Mammary epithelial cell (primary cell): ENCODE results near the gene CIROP.

Experiments
- EZH2 ChIP-seq: IDR thresholded peaks from 2 replicates; pipeline ENCODE4 v1.6.1; 2012; ENCODE audit warnings: low read length, inconsistent platforms, borderline replicate concordance
- TF ChIP-seq, protein P1 (sequence below), 2 donors: IDR thresholded peaks in 1 of 2; conservative IDR thresholded peaks in 1 of 2; 2 replicates each; pipeline ENCODE4 v1.5.1; 2011 to 2012; ENCODE audit warnings: inconsistent platforms in 2 of 2, low read length in 2 of 2, mild to moderate bottlenecking in 2 of 2, control low read depth in 1 of 2, low read depth in 1 of 2; ENCODE audit not compliant: insufficient read depth in 1 of 2; ENCODE audit errors: extremely low read depth in 1 of 2

DNA sequence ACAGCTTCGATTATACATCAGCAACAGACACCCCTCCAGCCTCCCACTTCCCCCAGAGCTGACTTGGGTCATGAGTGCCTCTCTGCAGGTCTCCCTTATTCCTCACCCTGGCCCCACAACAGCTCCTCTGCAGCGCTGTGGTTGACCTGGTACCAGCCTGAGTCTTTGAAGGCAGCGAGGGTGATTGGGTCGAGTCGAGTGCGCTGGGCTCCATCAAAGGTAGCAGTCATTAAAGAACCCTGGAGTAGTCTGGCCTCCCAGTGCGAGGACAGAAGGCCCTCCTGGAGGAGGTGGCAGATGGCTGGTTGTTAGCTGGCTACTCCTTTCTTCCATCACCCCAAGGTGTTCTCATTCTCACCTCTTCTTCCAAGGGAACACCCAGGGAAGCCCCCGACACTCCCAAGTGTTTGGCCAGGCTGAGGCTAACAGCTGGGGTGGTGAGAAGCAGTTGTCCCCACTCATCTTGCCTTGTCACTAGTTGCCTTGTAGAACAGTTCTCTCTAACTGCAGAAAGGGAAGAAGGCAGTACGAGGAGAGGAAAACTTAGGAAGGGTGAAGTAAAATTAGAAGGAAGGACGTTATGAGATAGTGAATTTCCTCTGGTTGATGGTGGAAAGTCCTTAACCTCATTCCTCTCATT lies 2.7 kb downstream of the CIROP start:
- TF ChIP-seq, protein P1, sequence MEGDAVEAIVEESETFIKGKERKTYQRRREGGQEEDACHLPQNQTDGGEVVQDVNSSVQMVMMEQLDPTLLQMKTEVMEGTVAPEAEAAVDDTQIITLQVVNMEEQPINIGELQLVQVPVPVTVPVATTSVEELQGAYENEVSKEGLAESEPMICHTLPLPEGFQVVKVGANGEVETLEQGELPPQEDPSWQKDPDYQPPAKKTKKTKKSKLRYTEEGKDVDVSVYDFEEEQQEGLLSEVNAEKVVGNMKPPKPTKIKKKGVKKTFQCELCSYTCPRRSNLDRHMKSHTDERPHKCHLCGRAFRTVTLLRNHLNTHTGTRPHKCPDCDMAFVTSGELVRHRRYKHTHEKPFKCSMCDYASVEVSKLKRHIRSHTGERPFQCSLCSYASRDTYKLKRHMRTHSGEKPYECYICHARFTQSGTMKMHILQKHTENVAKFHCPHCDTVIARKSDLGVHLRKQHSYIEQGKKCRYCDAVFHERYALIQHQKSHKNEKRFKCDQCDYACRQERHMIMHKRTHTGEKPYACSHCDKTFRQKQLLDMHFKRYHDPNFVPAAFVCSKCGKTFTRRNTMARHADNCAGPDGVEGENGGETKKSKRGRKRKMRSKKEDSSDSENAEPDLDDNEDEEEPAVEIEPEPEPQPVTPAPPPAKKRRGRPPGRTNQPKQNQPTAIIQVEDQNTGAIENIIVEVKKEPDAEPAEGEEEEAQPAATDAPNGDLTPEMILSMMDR (conservative IDR thresholded peaks at IDR 0.05 in 1 of 2, IDR thresholded peaks at IDR 0.05 in 1 of 2; ENCODE audit: extremely low read depth in 1 of 2, insufficient read depth in 1 of 2, low read depth in 1 of 2, low read length in 2 of 2) = no peak
- TF ChIP-seq EZH2 = no peak
